HG02610 (cell line): ENCODE data around the gene NTRK2.
A peak's percentile ranks its signal among the peaks of the same experiment; 100 is the strongest.

ENCODE experiments used
- ATAC-seq: cut with Tn5 transposase; IDR thresholded peaks from one replicate; pipeline ENCODE4 v1.9.1; 2021; ENCODE audit warnings: mild to moderate bottlenecking, moderate library complexity; ENCODE audit not compliant: unreplicated experiment

The NTRK2 gene

GRCh38 chr9:85001925-85002324 is 332.4 kb downstream of the NTRK2 start:
- no peak for ATAC-seq

- peak; percentile 62 for ATAC-seq
These were observed 335.4 kb downstream of the NTRK2 start for GRCh38 chr9:85004818-85005413.

GRCh38 chr9:85007748-85008147 is 338.2 kb downstream of the NTRK2 start:
- ATAC-seq: no peak

- no peak for ATAC-seq
These were observed 338.7 kb downstream of the NTRK2 start for GRCh38 chr9:85008215-85008614.

GRCh38 chr9:85009251-85009650 is 339.7 kb downstream of the NTRK2 start:
- peak; percentile 71 for ATAC-seq

GRCh38 chr9:85013703-85014102 is 344.2 kb downstream of the NTRK2 start:
- no peak for ATAC-seq

GRCh38 chr9:85014292-85014691 is 344.8 kb downstream of the NTRK2 start:
- no peak for ATAC-seq

- ATAC-seq: no peak
These were observed 347.0 kb downstream of the NTRK2 start for GRCh38 chr9:85016384-85017006.

GRCh38 chr9:85020791-85021190 is 351.3 kb downstream of the NTRK2 start:
- no peak for ATAC-seq

GRCh38 chr9:85021686-85022085 is 352.2 kb downstream of the NTRK2 start:
- no peak for ATAC-seq

- ATAC-seq: no peak
These were observed 354.8 kb downstream of the NTRK2 start for GRCh38 chr9:85024374-85024773.

- no peak for ATAC-seq
These were observed 356.1 kb downstream of the NTRK2 start for GRCh38 chr9:85025638-85026037.

GRCh38 chr9:85027870-85028269 is 358.3 kb downstream of the NTRK2 start:
- ATAC-seq: no peak

- no peak for ATAC-seq
These were observed 360.8 kb downstream of the NTRK2 start for GRCh38 chr9:85030316-85030715.

- no peak for ATAC-seq
These were observed 367.0 kb downstream of the NTRK2 start for GRCh38 chr9:85036496-85036895.

GRCh38 chr9:85038061-85038460 is 368.5 kb downstream of the NTRK2 start:
- ATAC-seq: no peak

GRCh38 chr9:85038824-85039608 is 369.5 kb downstream of the NTRK2 start:
- no peak for ATAC-seq

GRCh38 chr9:85040146-85040545 is 370.6 kb downstream of the NTRK2 start:
- no peak for ATAC-seq

- ATAC-seq: no peak
These were observed 371.4 kb downstream of the NTRK2 start for GRCh38 chr9:85040821-85041465.

GRCh38 chr9:85041466-85042137 is 372.1 kb downstream of the NTRK2 start:
- no peak for ATAC-seq
